GM18505 (cell line): ENCODE measurements around the gene TSTD2.

Experiments
- ATAC-seq: cut with Tn5 transposase; IDR thresholded peaks from one replicate; pipeline ENCODE4 v1.9.1; 2021; ENCODE audit not compliant: unreplicated experiment
- POLR2A ChIP-seq: IDR thresholded peaks from 4 replicates; pipeline ENCODE4 v1.6.1; 2011; ENCODE audit warnings: borderline replicate concordance; ENCODE audit not compliant: insufficient read depth, insufficient read length; ENCODE audit errors: extremely low read depth

The TSTD2 gene

DNA sequence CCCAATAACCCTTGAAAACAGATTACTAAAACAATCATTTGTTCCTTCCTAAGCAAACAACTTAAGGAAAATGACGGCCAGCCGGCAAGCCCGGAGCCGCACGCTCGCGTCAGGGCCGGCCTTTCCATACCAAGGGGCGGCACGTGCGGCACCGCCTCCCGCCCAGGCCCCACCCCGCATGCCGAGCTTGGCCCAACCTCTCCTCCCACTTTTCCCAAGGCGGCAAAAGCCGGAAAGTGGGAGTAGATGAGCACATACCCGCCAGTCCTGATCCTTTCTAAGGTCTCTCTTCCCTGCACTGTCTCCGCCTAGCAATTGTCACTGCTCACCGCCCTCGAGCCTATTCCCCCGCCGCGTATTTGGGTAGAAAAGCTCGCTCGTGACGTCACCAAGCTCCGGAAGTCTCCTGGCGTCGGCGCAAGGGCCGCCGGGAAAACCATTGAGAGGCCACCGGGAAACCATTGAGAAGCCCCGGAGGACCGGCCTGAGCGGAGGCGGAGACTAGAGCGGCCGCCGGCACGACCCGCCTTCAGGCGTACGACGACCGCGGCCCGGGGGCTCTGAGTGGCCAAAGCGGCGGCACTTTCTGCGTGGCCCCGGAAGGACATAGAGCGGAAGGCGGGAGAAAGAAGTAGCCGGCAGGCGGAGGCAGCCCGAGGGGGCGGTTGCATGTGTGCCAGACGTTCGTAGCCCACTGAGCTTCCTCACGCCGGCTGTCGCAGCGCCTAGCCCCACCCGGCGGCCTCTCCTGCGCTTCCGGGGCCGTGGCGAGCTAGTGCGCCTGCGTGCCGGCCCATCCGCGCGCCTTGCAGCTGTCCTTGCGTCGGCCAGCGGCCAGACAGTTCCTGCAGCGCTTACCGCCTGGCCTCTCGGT, at the start of gene TSTD2, which contains the start of gene NCBP1:
TSTD2 (minus strand) TSS at position 384 of the 874 bp plus-strand sequence. CDS start 5,806 bp downstream, outside the sequence.
NCBP1 (plus strand) TSS at position 837 of the 874 bp plus-strand sequence. CDS start 61 bp downstream, outside the sequence.
- peak; percentile 87 for ATAC-seq
- TF ChIP-seq POLR2A, result peak; percentile 92

DNA sequence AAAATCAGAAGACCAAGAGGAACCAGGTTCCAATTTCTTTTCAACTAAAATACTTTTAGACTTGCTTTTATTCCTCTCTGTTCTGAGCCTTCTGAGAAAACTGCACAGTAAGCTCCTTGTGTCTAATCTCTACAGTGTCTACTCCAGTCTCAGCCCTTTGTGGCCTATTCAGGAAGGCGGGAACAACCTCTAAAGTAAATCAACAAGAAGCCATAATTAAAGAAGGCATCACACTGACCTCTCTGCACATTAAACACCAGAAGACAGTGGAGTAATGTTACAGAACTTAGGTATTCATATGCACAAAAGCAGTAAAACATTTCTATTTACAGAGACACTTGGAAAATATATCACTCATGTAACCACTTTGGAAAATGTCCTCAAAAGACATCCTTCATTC, 49.1 kb upstream of the TSTD2 start:
- TF ChIP-seq POLR2A, result no peak

DNA sequence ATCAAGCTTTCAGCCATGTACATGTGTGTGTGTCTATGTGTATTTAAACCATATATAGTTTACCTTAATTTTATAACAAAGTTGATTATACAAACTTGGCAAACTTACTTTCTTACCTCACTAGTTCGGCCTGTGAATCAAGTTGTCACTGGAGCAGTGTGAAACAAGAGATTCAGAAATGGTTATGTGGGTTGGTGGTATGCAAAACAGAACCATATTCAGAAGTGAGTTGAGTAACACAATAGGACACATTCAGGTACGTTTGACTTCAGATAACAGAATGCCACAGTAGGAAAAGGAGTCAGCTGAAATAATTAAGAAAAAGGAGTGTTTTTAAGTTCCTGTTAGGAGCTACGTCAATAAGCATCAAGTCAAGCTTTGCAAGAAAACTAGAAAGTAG, 42.5 kb upstream of the TSTD2 start:
- no peak for TF ChIP-seq POLR2A
- no peak for ATAC-seq

More for the DNA sequence above, 49.1 kb upstream of the TSTD2 start:
- ATAC-seq, result no peak

DNA sequence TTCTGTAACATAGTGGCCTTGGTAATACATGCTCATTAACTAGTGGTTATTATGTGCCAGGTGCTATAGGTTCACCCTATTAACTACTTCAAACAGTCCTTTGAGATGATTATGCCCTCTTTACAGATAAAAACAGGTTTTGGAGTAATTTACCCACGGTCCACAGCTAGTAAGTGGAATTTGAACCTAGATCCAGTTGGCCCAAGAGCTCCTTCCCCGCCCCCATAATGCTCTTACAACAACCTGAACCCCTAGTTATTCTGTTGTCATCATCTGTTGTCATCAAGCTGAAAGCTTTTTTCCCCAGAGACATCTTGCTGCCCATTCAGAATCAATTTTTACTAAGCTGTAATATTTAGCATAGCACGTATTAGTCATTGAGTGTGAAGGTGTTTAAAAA, 40.8 kb upstream of the TSTD2 start:
- no peak for ATAC-seq
- no peak for TF ChIP-seq POLR2A

DNA sequence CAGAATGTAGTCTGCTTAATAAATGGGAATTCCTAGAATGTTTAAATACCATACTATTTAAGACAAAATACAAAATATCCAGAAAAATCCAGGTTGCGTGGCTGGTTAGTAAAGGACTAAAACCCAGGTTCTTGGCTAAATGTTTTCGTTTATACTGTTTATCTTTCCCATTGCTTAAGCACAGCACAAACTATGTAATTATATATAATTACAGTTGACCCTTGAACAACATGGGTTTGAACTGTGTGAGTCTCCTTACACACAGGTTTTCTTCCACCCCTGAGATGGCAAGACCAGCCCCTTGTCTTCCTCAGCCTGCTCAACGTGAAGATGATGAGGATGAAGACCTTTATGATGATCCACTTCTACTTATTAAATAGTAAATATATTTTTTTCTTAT, 39.2 kb upstream of the TSTD2 start:
- ATAC-seq, result no peak
- TF ChIP-seq POLR2A, result no peak

DNA sequence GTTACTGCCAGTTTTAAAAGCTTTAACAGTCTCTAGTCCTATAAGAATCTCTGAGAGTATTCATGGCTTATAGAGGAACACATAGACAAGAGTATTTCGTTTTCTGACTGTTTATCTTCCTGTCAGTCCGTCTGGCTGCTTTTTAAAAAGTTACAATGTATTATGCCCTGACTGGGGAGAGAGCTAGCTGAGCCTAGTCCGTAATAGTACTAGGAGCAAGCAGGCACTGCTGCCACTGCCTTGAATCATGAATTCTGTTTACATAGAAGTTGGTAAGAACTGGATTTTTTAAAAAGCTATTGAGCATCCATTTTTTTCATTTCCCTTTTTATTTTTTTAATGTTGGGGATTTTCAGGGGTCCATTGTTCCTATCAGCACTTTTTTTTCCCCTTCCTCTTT, 37.4 kb upstream of the TSTD2 start:
- TF ChIP-seq POLR2A, result no peak
- no peak for ATAC-seq

DNA sequence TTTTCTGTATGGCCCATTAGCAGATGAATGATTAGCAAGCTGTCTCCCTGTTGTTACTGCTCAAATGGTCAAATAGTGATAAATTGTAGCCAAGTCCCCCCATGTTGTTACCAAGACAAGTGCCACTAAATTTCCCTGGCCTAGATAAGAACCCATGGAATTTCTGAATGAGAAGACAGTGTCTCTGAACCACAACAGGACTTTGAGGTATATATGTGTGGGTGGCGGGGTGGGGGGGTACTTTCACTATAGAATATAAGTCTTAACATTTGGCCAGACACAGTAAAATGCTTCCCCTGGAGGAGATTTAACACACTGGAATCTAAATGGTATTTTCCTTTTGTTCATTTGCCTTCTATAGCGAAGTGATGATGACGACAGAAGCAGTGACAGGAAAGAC, 35.3 kb upstream of the TSTD2 start:
- TF ChIP-seq POLR2A, result no peak
- no peak for ATAC-seq

DNA sequence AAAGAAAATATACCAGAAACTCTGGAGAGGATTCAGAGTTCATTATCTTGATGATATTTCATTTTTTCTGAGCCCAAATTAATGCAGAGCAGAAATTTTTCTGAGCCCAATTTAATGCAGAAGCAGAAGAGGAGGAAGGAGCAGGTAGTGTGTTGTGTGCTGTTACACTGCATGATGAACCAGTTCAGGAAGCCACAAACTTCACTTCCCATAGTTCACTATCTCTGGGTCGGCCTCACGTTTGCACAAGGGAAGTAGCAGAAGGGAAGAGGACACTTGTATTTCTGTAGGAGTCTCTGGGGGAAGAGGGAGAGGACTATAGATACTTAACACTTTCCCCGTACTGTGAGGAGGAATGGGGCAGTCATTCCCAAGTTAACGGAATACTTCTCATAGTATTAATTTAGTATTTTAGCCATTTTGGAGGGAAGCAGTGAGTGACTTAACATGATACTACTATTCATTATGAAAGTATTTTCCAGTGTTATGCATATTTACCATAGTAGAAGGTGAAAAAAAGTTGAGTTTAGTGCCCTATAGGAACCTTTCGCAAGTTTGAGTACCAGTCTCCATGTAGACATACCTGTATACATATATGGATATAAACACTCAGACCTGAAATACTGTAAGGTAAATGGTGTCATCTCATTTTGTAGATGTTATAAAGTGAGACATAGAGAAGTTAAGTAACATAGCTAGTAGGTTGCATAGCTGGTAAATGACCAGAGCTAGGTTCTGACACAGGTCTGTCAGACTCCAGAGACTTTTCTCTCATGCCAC, 33.9 kb upstream of the TSTD2 start:
- TF ChIP-seq POLR2A, result no peak
- no peak for ATAC-seq

DNA sequence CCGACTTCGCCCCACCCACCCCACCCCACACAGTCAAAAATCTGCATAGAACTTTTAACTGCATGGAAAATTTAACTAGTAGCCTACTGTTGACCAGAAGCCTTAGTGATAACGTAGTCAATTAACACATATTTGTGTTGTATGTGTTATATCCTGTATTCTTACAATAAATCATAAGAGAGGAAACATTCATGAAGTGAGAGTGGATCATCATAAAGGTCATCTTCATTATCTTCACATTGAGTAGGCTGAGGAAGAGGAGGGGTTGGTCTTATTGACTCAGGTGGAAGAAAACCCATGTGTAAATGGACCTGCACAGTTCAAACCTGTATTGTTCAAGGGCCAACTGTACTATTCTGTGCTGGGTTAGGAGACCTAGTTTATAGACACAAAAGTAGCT, 32.6 kb upstream of the TSTD2 start:
- no peak for ATAC-seq
- no peak for TF ChIP-seq POLR2A

DNA sequence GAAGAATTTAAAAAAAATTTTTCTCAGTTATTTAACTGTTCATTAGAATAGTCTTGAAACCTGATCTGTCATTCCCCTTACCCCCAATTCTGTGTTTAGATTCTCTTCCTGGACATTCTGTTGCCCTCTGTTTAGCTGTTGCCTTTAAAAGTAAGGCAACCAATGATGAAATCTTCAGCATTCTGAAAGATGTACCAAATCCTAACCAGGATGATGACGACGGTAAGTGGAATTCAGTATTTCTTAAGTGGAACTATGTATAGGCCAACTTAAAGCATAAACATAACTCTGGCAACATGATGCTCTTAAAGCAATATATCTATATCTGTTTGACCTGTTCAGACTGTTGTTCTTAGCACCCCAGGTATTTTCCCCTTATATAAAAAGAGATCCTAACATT, 27.7 kb upstream of the TSTD2 start:
- no peak for TF ChIP-seq POLR2A
- no peak for ATAC-seq

DNA sequence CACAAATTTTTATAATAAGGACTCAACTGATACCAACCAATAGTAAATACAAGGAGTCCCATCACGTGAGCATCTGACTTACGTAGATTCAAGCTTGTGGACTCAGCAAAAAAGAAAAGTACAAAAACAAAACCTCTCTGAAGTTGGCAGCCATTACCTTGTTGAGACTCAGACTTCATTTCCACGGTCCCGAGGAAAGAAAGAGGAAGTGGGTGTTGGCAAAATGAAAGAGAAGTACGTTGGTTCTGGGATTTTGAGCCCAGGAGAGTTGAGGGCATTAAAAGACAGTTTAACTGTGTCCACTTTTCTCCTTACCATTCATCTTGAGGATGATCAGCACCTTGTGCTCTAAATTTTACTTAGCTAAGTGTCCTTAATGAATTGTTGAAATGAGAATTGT, 27.2 kb upstream of the TSTD2 start:
- TF ChIP-seq POLR2A, result no peak
- ATAC-seq, result no peak

DNA sequence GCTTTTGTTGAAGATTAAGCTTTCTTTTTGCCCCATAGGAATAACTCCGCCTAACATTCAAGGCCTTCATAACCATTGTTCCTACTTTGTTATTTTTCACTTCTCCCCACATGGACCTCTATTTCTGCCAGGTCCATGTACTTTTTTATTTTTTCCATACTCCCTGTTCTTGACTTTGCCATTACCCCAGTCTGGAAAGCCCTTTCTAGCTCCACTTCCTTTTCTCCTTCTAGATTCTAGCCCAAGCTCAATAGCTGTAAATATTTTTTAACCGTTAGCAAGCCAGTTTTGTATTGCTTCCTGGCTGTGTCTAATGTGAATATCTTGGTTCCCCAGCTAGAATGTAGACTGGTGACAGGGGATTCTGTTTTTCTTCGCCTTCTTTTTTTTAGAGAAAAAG, 26.6 kb upstream of the TSTD2 start:
- TF ChIP-seq POLR2A, result no peak
- ATAC-seq, result no peak

DNA sequence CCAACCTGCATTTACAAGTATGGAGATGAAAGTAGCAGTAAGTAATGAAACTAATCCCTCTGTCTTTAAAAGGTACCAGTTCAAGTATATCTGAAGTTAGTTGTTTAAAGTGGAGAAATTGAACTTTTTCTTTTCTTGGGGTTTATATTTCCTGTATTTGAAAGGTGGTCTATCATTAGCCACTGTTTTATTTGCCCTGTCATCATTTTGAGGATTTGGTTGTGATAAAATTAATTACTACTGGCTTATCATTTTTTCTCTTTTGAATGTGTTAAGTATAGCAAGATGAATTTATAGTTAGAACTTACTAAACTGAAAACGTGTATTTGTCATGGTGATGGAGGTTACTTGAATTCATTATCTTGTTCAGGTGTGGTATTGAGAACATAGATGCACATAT, 25.5 kb upstream of the TSTD2 start:
- no peak for TF ChIP-seq POLR2A
- ATAC-seq, result no peak

DNA sequence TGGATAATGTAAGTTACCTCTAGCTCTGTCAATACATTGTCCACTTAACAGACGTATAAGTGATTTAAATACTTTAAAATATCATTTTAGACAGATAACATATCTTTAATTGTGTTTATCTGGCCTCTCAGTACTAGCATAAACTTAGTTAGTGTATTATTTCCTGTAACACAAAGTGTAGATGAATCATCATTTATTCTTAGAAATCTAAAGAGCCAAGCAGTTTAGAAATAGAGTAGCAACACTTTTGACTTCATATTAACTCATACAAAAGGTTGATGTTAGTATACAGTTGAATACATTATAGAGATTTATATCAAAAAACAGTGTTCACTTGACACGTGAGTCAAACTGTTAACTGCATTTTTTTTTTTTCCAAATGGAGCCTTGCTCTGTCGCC, 18.5 kb upstream of the TSTD2 start:
- ATAC-seq, result no peak
- no peak for TF ChIP-seq POLR2A

DNA sequence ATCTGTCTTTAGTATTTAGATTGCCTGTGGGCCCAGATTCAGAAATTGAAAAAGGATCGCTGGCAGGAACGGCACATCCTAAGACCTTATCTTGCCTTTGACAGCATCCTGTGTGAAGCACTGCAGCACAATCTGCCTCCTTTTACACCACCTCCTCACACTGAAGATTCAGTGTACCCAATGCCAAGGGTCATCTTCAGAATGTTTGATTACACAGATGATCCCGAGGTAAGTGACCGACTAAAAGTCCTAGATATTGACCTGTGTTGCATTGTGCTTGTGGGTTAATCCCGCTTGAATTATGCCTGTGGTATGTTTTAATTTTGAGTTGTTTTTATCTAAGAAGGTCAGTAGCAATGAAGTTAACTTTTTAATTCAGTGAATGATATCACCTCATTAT, 14.8 kb upstream of the TSTD2 start:
- ATAC-seq, result no peak
- TF ChIP-seq POLR2A, result no peak

DNA sequence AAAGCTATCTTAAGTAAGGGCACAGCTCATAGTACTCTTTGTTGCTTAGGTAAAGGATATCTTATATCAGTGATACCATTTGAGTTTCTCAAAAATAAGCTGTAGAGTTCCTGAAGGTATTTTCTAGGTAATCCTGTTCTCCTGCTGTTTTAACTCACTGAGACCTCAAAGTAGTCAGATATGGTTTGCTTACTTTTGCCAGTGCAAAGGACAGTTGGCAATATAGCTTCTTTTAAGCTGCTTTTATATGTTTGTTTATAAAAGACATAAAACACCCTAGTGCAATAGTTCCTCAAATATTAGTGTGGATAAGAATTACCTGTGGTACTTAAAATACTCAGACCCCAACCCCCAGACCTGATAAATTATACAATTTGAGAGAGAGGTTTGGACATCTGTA, 12.6 kb upstream of the TSTD2 start:
- no peak for TF ChIP-seq POLR2A
- ATAC-seq, result no peak
